Ishikawa (cell line): ENCODE measurements around the gene METAP2.

Source experiments
- CEBPB ChIP-seq: IDR thresholded peaks from 2 replicates; pipeline ENCODE4 v1.6.1; 2012
- CREB1 ChIP-seq: IDR thresholded peaks from 2 replicates; pipeline ENCODE4 v1.6.1; 2012; ENCODE audit warnings: low read depth
- EGR1 ChIP-seq: IDR thresholded peaks from 2 replicates; pipeline ENCODE4 v1.6.1; 2012
- EP300 ChIP-seq: IDR thresholded peaks from 2 replicates; pipeline ENCODE4 v1.6.1; 2012; ENCODE audit warnings: borderline replicate concordance
- FOXM1 ChIP-seq: IDR thresholded peaks from 2 replicates; pipeline ENCODE4 v1.6.1; 2012; ENCODE audit warnings: low read depth, borderline replicate concordance
- MAX ChIP-seq: IDR thresholded peaks from 2 replicates; pipeline ENCODE4 v1.6.1; 2012
- NFIC ChIP-seq: IDR thresholded peaks from 2 replicates; pipeline ENCODE4 v1.6.1; 2012
- RAD21 ChIP-seq: IDR thresholded peaks from 2 replicates; pipeline ENCODE4 v1.6.1; 2012; ENCODE audit warnings: low read depth
- REST ChIP-seq: IDR thresholded peaks from 2 replicates; pipeline ENCODE4 v1.6.1; 2012; ENCODE audit warnings: low read depth, mild to moderate bottlenecking
- TAF1 ChIP-seq: IDR thresholded peaks from 2 replicates; pipeline ENCODE4 v1.6.1; 2012; ENCODE audit warnings: low read depth, mild to moderate bottlenecking
- TCF12 ChIP-seq: IDR thresholded peaks from 2 replicates; pipeline ENCODE4 v1.6.1; 2012; ENCODE audit warnings: low read depth
- TEAD4 ChIP-seq: IDR thresholded peaks from 2 replicates; pipeline ENCODE4 v1.6.1; 2012
- USF1 ChIP-seq: IDR thresholded peaks from 2 replicates; pipeline ENCODE4 v1.6.1; 2012
- YY1 ChIP-seq: IDR thresholded peaks from 2 replicates; pipeline ENCODE4 v1.6.1; 2012; ENCODE audit warnings: low read depth
- ZBTB7A ChIP-seq: IDR thresholded peaks from 2 replicates; pipeline ENCODE4 v1.6.1; 2012; ENCODE audit warnings: low read depth

The METAP2 gene

GRCh38 chr12:95470300-95470699 lies 3.7 kb upstream of the METAP2 start:
- TF ChIP-seq ZBTB7A (no peak), CEBPB (no peak), TAF1 (no peak), USF1 (no peak), MAX (no peak), EGR1 (no peak), TCF12 (no peak), TEAD4 (no peak), REST (no peak), YY1 (no peak), NFIC (no peak), EP300 (no peak), FOXM1 (no peak), RAD21 (no peak), CREB1 (no peak)

- no peak for TF ChIP-seq CREB1
- TF ChIP-seq YY1, result 0 out of 2 replicates have a peak, but pooled peaks have one; percentile 46
These were observed 595 bp upstream of the METAP2 start for GRCh38 chr12:95473231-95473883.

GRCh38 chr12:95474660-95474958 lies 657 bp downstream of the METAP2 start:
- TF ChIP-seq MAX (no peak), TEAD4 (no peak), CREB1 (no peak), USF1 (no peak), RAD21 (no peak), TCF12 (no peak), NFIC (no peak), EGR1 (no peak), REST (no peak), ZBTB7A (no peak), FOXM1 (no peak), CEBPB (no peak), TAF1 (no peak), EP300 (no peak), YY1 (no peak)

- TF ChIP-seq TAF1 (no peak), TCF12 (no peak), REST (no peak), CEBPB (no peak), EGR1 (no peak), ZBTB7A (no peak), TEAD4 (no peak), USF1 (no peak), YY1 (no peak), MAX (no peak), RAD21 (no peak), CREB1 (no peak), NFIC (no peak)
These were observed 6.3 kb downstream of the METAP2 start for GRCh38 chr12:95480230-95480629.
